PC-3 (cell line): ENCODE results near the gene FSD1L. TPM values are rescaled to one million over a fixed set of nuclear protein-coding genes. Genes with fewer than 3 reads are reported as not detected.

ENCODE experiments used
- total RNA-seq: library from RNA; depleted of rRNA; stranded (reverse); fragments of >200 nt; gene quantifications from 2 replicates; pipeline ENCODE4 v1.2.3, GENCODE V29; 2014; rRNA removed

FSD1L gene
- total RNA-seq, 1 experiment from 2014 or later = 1.7 TPM

Other genes starting within 250 kb of the FSD1L start
- gene SLC44A1, start 203.4 kb upstream of the FSD1L start, total RNA-seq = 15.3 and 16.1 TPM in 2 replicates
- 9.0 and 9.2 TPM in 2 replicates for gene FKTN, start 110.1 kb downstream of the FSD1L start, total RNA-seq
- not detected in 2 replicates for gene TAL2, start 214.4 kb downstream of the FSD1L start, total RNA-seq
- gene TMEM38B, start 246.5 kb downstream of the FSD1L start, total RNA-seq = 13.3 and 16.0 TPM in 2 replicates